Naive thymus-derived CD4-positive, alpha-beta T cell (primary cell): ENCODE measurements around the gene CCDC185. TPM values are rescaled to one million over a fixed set of nuclear protein-coding genes. Genes with fewer than 3 reads are reported as not detected.

ENCODE experiments used
- ATAC-seq: fragments of 150-1000 bp; cut with Tn5 transposase; 2 replicates; pipeline ENCODE4 v1.10.0; 2021; ENCODE audit warnings: mild to moderate bottlenecking, moderate library complexity
- CTCF ChIA-PET: fragments of 350-600 bp; sonication (Branson Sonifier 250); formaldehyde crosslinking; loops from one replicate; lab custom pipeline; 2021; ENCODE audit warnings: antibody characterized with exemption; lab: Charles Lee
- POLR2A ChIA-PET: fragments of 350-600 bp; sonication (Branson Sonifier 250); formaldehyde crosslinking; loops from one replicate; lab custom pipeline; 2021; ENCODE audit warnings: antibody characterized with exemption, inconsistent platforms; lab: Charles Lee
- DNase-seq, 9 donors: peaks; one replicate each; pipeline versions ENCODE4 v3.0.0 to v3.0.0-alpha.2; 2020 to 2022; ENCODE audit warnings: mixed read lengths in 1 of 9
- H3K27ac ChIP-seq: one replicate; pipeline ENCODE4 v1.7.0; 2013; ENCODE audit warnings: mild to moderate bottlenecking, low read depth, low read length, moderate library complexity
- H3K27me3 ChIP-seq, 2 donors: one replicate each; pipeline ENCODE4 v1.7.0; 2013; ENCODE audit warnings: low read length in 2 of 2, mild to moderate bottlenecking in 2 of 2, moderate library complexity in 2 of 2; ENCODE audit not compliant: control insufficient read depth in 2 of 2, insufficient read depth in 2 of 2
- H3K36me3 ChIP-seq, 3 experiments: 1 replicate in 2 of 3; 2 replicates in 1 of 3; pipeline ENCODE4 v1.7.0; 2013; ENCODE audit warnings: low read length in 3 of 3, mild to moderate bottlenecking in 3 of 3, moderate library complexity in 1 of 3; ENCODE audit not compliant: insufficient read depth in 3 of 3, control insufficient read depth in 2 of 3
- H3K4me1 ChIP-seq, 2 donors: one replicate each; pipeline ENCODE4 v1.7.0; 2013; ENCODE audit warnings: low read length in 2 of 2, mild to moderate bottlenecking in 2 of 2, moderate library complexity in 1 of 2; ENCODE audit not compliant: control insufficient read depth in 2 of 2, insufficient read depth in 2 of 2
- H3K4me3 ChIP-seq: 2 replicates; pipeline ENCODE4 v1.7.0; 2013; ENCODE audit warnings: mild to moderate bottlenecking, low read length
- H3K9me3 ChIP-seq, 3 experiments: 1 replicate in 2 of 3; 2 replicates in 1 of 3; pipeline ENCODE4 v1.7.0; 2013; ENCODE audit warnings: low read length in 3 of 3; ENCODE audit not compliant: control insufficient read depth in 2 of 3
- H3K27ac Mint-ChIP-seq, 9 donors: one replicate each; pipeline ENCODE4 v1.8.0; 2020 to 2022; ENCODE audit warnings: mixed read lengths in 9 of 9, mild to moderate bottlenecking in 8 of 9, moderate library complexity in 5 of 9, inconsistent platforms in 2 of 9
- H3K27me3 Mint-ChIP-seq, 5 donors: one replicate each; pipeline ENCODE4 v1.8.0; 2021 to 2022; ENCODE audit warnings: mixed read lengths in 5 of 5, mild to moderate bottlenecking in 1 of 5
- H3K36me3 Mint-ChIP-seq, 5 donors: one replicate each; pipeline ENCODE4 v1.8.0; 2020 to 2022; ENCODE audit warnings: mixed read lengths in 5 of 5, mild to moderate bottlenecking in 3 of 5, inconsistent platforms in 1 of 5
- H3K4me1 Mint-ChIP-seq, 7 donors: one replicate each; pipeline ENCODE4 v1.8.0; 2020 to 2022; ENCODE audit warnings: mixed read lengths in 7 of 7, mild to moderate bottlenecking in 3 of 7, inconsistent platforms in 1 of 7
- H3K4me3 Mint-ChIP-seq, 10 donors: one replicate each; pipeline ENCODE4 v1.8.0; 2020 to 2022; ENCODE audit warnings: mild to moderate bottlenecking in 10 of 10, mixed read lengths in 10 of 10, moderate library complexity in 6 of 10, inconsistent platforms in 2 of 10
- H3K9me3 Mint-ChIP-seq, 11 donors: one replicate each; pipeline ENCODE4 v1.8.0; 2020 to 2022; ENCODE audit warnings: mixed read lengths in 11 of 11, mild to moderate bottlenecking in 4 of 11, inconsistent platforms in 1 of 11, moderate library complexity in 1 of 11
- intact Hi-C, 2 donors: fragments of 100-400 bp; cut with micrococcal nuclease; formaldehyde crosslinking; loops; one replicate each; pipeline ENCODE4 v1.15.1; 2023
- polyA plus RNA-seq, 2 donors: library from polyadenylated mRNA; unstranded; fragments of 300-500 nt; fragmentation: Illumina TruSeq; gene quantifications; one replicate each; pipeline ENCODE4 v1.2.3, GENCODE V29; 2021
- total RNA-seq, 6 experiments: library from RNA in 5 of 6; stranded (reverse) in 5 of 6; gene quantifications; 1 replicate in 5 of 6; 2 replicates in 1 of 6; pipeline ENCODE4 v1.2.3 and lab custom pipeline; 2021 to 2026

CCDC185 gene
- total and polyA plus RNA-seq, 7 experiments from 2014 or later: not detected

GRCh38 chr1:223401873-223402789 lies 8.9 kb downstream of the CCDC185 start:
- no peaks in the 10 kb centered on the region for H3K27me3 ChIP-seq
- H3K27ac ChIP-seq: no peak overlapping the region
- Mint-ChIP-seq H3K4me3 (no peak overlapping the region), H3K36me3 (peaks cover 0 to 7% (median 2%) of the 10 kb centered on the region in 5 donors), H3K27ac (peak overlapping the region in 1 of 9 donors; percentile 41), H3K9me3 (peaks cover 0 to 12% (median 7%) of the 10 kb centered on the region in 11 donors), H3K27me3 (peaks cover 0 to 9% (median 4%) of the 10 kb centered on the region in 5 donors), H3K4me1 (peaks cover 5 to 55% (median 32%) of the 10 kb centered on the region in 7 donors)
- POLR2A ChIA-PET: no interaction called here
- H3K4me3 ChIP-seq: no peak overlapping the region
- CTCF ChIA-PET: no interaction called here
- H3K9me3 ChIP-seq: no peaks in the 10 kb centered on the region
- peaks cover 0 to 3% of the 10 kb centered on the region in 2 donors for H3K4me1 ChIP-seq
- no peak for DNase-seq
- H3K36me3 ChIP-seq: no peaks in the 10 kb centered on the region
- ATAC-seq: no peak
- intact Hi-C loops: no loop called here

GRCh38 chr1:223402790-223403142 lies 9.6 kb downstream of the CCDC185 start:
- Mint-ChIP-seq H3K4me3 (no peak overlapping the region), H3K4me1 (peaks cover 5 to 55% (median 32%) of the 10 kb centered on the region in 7 donors), H3K9me3 (peaks cover 0 to 12% (median 7%) of the 10 kb centered on the region in 11 donors), H3K27ac (no peak overlapping the region), H3K27me3 (peaks cover 0 to 11% (median 4%) of the 10 kb centered on the region in 5 donors), H3K36me3 (peaks cover 0 to 7% (median 2%) of the 10 kb centered on the region in 5 donors)
- no peaks in the 10 kb centered on the region for H3K9me3 ChIP-seq
- peaks cover 0 to 3% of the 10 kb centered on the region in 2 donors for H3K4me1 ChIP-seq
- no peaks in the 10 kb centered on the region for H3K27me3 ChIP-seq
- DNase-seq: no peak
- no peak overlapping the region for H3K4me3 ChIP-seq
- no peak overlapping the region for H3K27ac ChIP-seq
- intact Hi-C loops: no loop called here
- ChIA-PET CTCF (no interaction called here), POLR2A (no interaction called here)
- H3K36me3 ChIP-seq: no peaks in the 10 kb centered on the region
- no peak for ATAC-seq

- DNase-seq: no peak
- peaks cover 0 to 11% (median 4%) of the 10 kb centered on the region in 5 donors for H3K27me3 Mint-ChIP-seq
These were observed 10.1 kb downstream of the CCDC185 start for GRCh38 chr1:223403184-223403815.

GRCh38 chr1:223405507-223405906 lies 12.3 kb downstream of the CCDC185 start:
- no peak overlapping the region for H3K27ac ChIP-seq
- peak in 5 of 9 donors; percentile 9 to 50 (median 14) for DNase-seq
- peak overlapping the region in 2 of 9 donors; percentile 65 for H3K27ac Mint-ChIP-seq
- no peak for ATAC-seq
- ChIA-PET POLR2A (no interaction called here), CTCF (no interaction called here)
- H3K4me1 ChIP-seq: peaks cover 0 to 3% of the 10 kb centered on the region in 2 donors
- H3K4me3 Mint-ChIP-seq: peak overlapping the region in 4 of 10 donors; percentile 39 to 52 (median 44)
- H3K9me3 Mint-ChIP-seq: peaks cover 0 to 12% (median 7%) of the 10 kb centered on the region in 11 donors
- H3K9me3 ChIP-seq: no peaks in the 10 kb centered on the region
- H3K36me3 Mint-ChIP-seq: peaks cover 0 to 7% (median 2%) of the 10 kb centered on the region in 5 donors
- no peak overlapping the region for H3K4me3 ChIP-seq
- intact Hi-C loops: no loop called here
- peaks cover 0 to 11% (median 4%) of the 10 kb centered on the region in 5 donors for H3K27me3 Mint-ChIP-seq
- peaks cover 5 to 55% (median 32%) of the 10 kb centered on the region in 7 donors for H3K4me1 Mint-ChIP-seq
- H3K27me3 ChIP-seq: no peaks in the 10 kb centered on the region
- H3K36me3 ChIP-seq: no peaks in the 10 kb centered on the region

More at GRCh38 chr1:223403184-223403815, 10.1 kb downstream of the CCDC185 start:
- intact Hi-C loops: no loop called here
- Histone ChIP-seq H3K27ac (no peak overlapping the region), H3K36me3 (no peaks in the 10 kb centered on the region), H3K9me3 (no peaks in the 10 kb centered on the region), H3K27me3 (no peaks in the 10 kb centered on the region), H3K4me1 (peaks cover 0 to 3% of the 10 kb centered on the region in 2 donors), H3K4me3 (no peak overlapping the region)
- Mint-ChIP-seq H3K36me3 (peaks cover 0 to 7% (median 2%) of the 10 kb centered on the region in 5 donors), H3K4me3 (no peak overlapping the region), H3K4me1 (peaks cover 5 to 55% (median 32%) of the 10 kb centered on the region in 7 donors), H3K9me3 (peaks cover 0 to 12% (median 7%) of the 10 kb centered on the region in 11 donors), H3K27ac (no peak overlapping the region)
- ChIA-PET POLR2A (no interaction called here), CTCF (no interaction called here)
- no peak for ATAC-seq

- ChIA-PET POLR2A (interaction anchor here (0.7 kb wide), 1 partner anchor 1076 kb away, joined by 3 read pairs; no protein-coding TSS in a partner anchor), CTCF (no interaction called here)
- Mint-ChIP-seq H3K27me3 (peaks cover 0 to 22% (median 4%) of the 10 kb centered on the region in 5 donors), H3K27ac (no peak overlapping the region), H3K9me3 (peaks cover 0 to 8% (median 0%) of the 10 kb centered on the region in 11 donors), H3K36me3 (no peaks in the 10 kb centered on the region), H3K4me3 (no peak overlapping the region), H3K4me1 (peaks cover 2 to 18% (median 11%) of the 10 kb centered on the region in 7 donors)
- Histone ChIP-seq H3K36me3 (no peaks in the 10 kb centered on the region), H3K9me3 (no peaks in the 10 kb centered on the region), H3K4me3 (no peak overlapping the region), H3K4me1 (peaks cover 0 to under 1% of the 10 kb centered on the region in 2 donors), H3K27me3 (no peaks in the 10 kb centered on the region), H3K27ac (no peak overlapping the region)
- intact Hi-C loops: no loop called here
- no peak for ATAC-seq
- no peak for DNase-seq
These were observed 16.8 kb downstream of the CCDC185 start for GRCh38 chr1:223410036-223410435.

GRCh38 chr1:223411309-223411708 lies 18.1 kb downstream of the CCDC185 start:
- ChIA-PET CTCF (no interaction called here), POLR2A (no interaction called here)
- no peak for ATAC-seq
- Mint-ChIP-seq H3K9me3 (peaks cover 0 to 2% (median 0%) of the 10 kb centered on the region in 11 donors), H3K4me1 (peaks cover 0 to 6% (median 0%) of the 10 kb centered on the region in 7 donors), H3K36me3 (no peaks in the 10 kb centered on the region), H3K27ac (no peak overlapping the region), H3K27me3 (peaks cover 0 to 17% (median 0%) of the 10 kb centered on the region in 5 donors), H3K4me3 (no peak overlapping the region)
- Histone ChIP-seq H3K9me3 (no peaks in the 10 kb centered on the region), H3K27me3 (no peaks in the 10 kb centered on the region), H3K4me3 (no peak overlapping the region), H3K27ac (no peak overlapping the region), H3K36me3 (no peaks in the 10 kb centered on the region), H3K4me1 (no peaks in the 10 kb centered on the region)
- intact Hi-C loops: no loop called here
- no peak for DNase-seq
